Transverse colon (tissue), 4 donors: ENCODE data around the gene CXCL17. TPM values are rescaled to one million over a fixed set of nuclear protein-coding genes. Genes with fewer than 3 reads are reported as not detected.

Experiments used
- DNase-seq: peaks from one replicate; pipeline ENCODE4 v3.0.0-alpha.2; 2019
- H3K27ac ChIP-seq, 4 donors: fragments of 200-600 bp; sonication (generic); 2 replicates each; pipeline ENCODE4 v1.5.1; 2016 to 2018; ENCODE audit warnings: inconsistent platforms in 4 of 4
- H3K27me3 ChIP-seq: fragments of 200-600 bp; sonication (generic); 2 replicates; pipeline ENCODE4 v1.5.1; 2017; ENCODE audit warnings: inconsistent platforms
- H3K36me3 ChIP-seq, 4 donors: fragments of 200-600 bp; sonication (generic); 2 replicates each; pipeline ENCODE4 v1.5.1; 2017 to 2019; ENCODE audit warnings: inconsistent platforms in 4 of 4
- H3K4me1 ChIP-seq, 4 donors: fragments of 200-600 bp; sonication (generic); 2 replicates each; pipeline ENCODE4 v1.5.1; 2017 to 2020; ENCODE audit warnings: inconsistent platforms in 4 of 4
- H3K4me3 ChIP-seq, 4 donors: fragments of 200-600 bp; sonication (generic); 1 replicate in 1 of 4; 2 replicates in 3 of 4; pipeline versions ENCODE4 v1.5.1 to v1.6.1; 2017 to 2019; ENCODE audit warnings: inconsistent platforms in 4 of 4
- H3K9me3 ChIP-seq, 2 donors: fragments of 200-600 bp; sonication (generic); 2 replicates each; pipeline ENCODE4 v1.5.1; 2017 to 2019; ENCODE audit warnings: inconsistent platforms in 2 of 2
- CTCF ChIP-seq, 5 experiments: fragments of 200-600 bp in 3 of 5; fragments of 450-650 bp in 2 of 5; sonication (generic) in 3 of 5; IDR thresholded peaks; 1 replicate in 2 of 5; 2 replicates in 3 of 5; pipeline ENCODE4 v1.5.1; 2016 to 2017; ENCODE audit warnings: antibody characterized with exemption in 5 of 5, inconsistent platforms in 3 of 5, mild to moderate bottlenecking in 2 of 5, moderate library complexity in 1 of 5
- EP300 ChIP-seq: sonication (generic); formaldehyde crosslinking; IDR thresholded peaks from one replicate; pipeline ENCODE4 v1.6.1; 2017; ENCODE audit warnings: antibody characterized with exemption, low read depth
- POLR2A ChIP-seq: fragments of 450-650 bp; IDR thresholded peaks from one replicate; pipeline ENCODE4 v1.6.1; 2016; ENCODE audit warnings: antibody characterized with exemption, mild to moderate bottlenecking, moderate library complexity
- POLR2AphosphoS5 ChIP-seq, 3 donors: sonication (generic); formaldehyde crosslinking; IDR thresholded peaks; one replicate each; pipeline ENCODE4 v1.6.1; 2016; ENCODE audit warnings: antibody characterized with exemption in 3 of 3
- whole genome bisulfite sequencing, 2 donors: methylation state at CpG; one replicate each; pipeline ENCODE4 v1.1.5; 2018; ENCODE audit warnings: low coverage in 1 of 2; 5-methylcytosine and 5-hydroxymethylcytosine counted together
- in situ Hi-C, 4 donors: fragments of 200-750 bp; cut with MboI; loops; one replicate each; pipeline versions ENCODE4 v1.15.0 to v1.15.1; 2017; ENCODE audit warnings: low sequenced_read_pairs in 3 of 4, low pct_ligation_motif_present in 1 of 4, low pct_unique_long_range_greater_than_20kb in 1 of 4
- intact Hi-C: fragments of 100-400 bp; cut with DNase I; formaldehyde crosslinking; loops from one replicate; pipeline ENCODE4 v1.15.1; 2023; ENCODE audit warnings: low total_unique reads
- total RNA-seq, 4 donors: library from RNA; depleted of rRNA; stranded (reverse); fragments of >200 nt; gene quantifications; one replicate each; pipeline ENCODE4 v1.1.0, GENCODE V29; 2016

Gene CXCL17
- total RNA-seq, 4 donors from 2014 or later = not detected

- H3K4me3 ChIP-seq = no peak overlapping the region
- no peaks in the 10 kb centered on the region for H3K36me3 ChIP-seq
- H3K27me3 ChIP-seq = no peaks in the 10 kb centered on the region
- no peak for DNase-seq
- no peak overlapping the region for H3K27ac ChIP-seq
- WGBS, 2 donors = 58 to 93% methylated on average over 1 to 3 of the region's 3 CpGs
- intact Hi-C loops (no loop called here), in situ Hi-C loops (no loop called here)
- TF ChIP-seq EP300 = no peak
- TF ChIP-seq CTCF (IDR thresholded peaks at IDR 0.05) = no peak
- TF ChIP-seq POLR2AphosphoS5 (IDR thresholded peaks at IDR 0.05) = no peak
- TF ChIP-seq POLR2A = no peak
- H3K4me1 ChIP-seq = peaks cover 10 to 19% (median 13%) of the 10 kb centered on the region in 4 donors
- H3K9me3 ChIP-seq = no peaks in the 10 kb centered on the region
Measured at GRCh38 chr19:42428676-42429075, 14.1 kb downstream of the CXCL17 start.

- peaks cover 5 to 20% (median 16%) of the 10 kb centered on the region in 4 donors for H3K4me1 ChIP-seq
- intact Hi-C loops = no loop called here
- no peak within 1 kb of the TSS for H3K27ac ChIP-seq
- no peak within 1 kb of the TSS for H3K4me3 ChIP-seq
- peak in 1 of 3 donors; percentile 20 for TF ChIP-seq POLR2AphosphoS5 (IDR thresholded peaks at IDR 0.05)
- TF ChIP-seq EP300 = no peak
- WGBS, 2 donors = 64 to 76% methylated on average over 2 to 4 of the region's 4 CpGs
- in situ Hi-C loops = no loop called here
- H3K9me3 ChIP-seq = no peaks in the 10 kb centered on the region
- no peaks in the 10 kb centered on the region for H3K36me3 ChIP-seq
- no peaks in the 10 kb centered on the region for H3K27me3 ChIP-seq
- DNase-seq = no peak
Measured at GRCh38 chr19:42427313-42427712, 15.4 kb downstream of the CXCL17 start, which contains the start of gene LIPE. TSS of gene LIPE (minus strand) at chr19:42427388. CDS start at chr19:42427149, 239 bp downstream.

- no peaks in the 10 kb centered on the region for H3K27me3 ChIP-seq
- no peaks in the 10 kb centered on the region for H3K36me3 ChIP-seq
- no peak for TF ChIP-seq CTCF (IDR thresholded peaks at IDR 0.05)
- TF ChIP-seq EP300 = no peak
- TF ChIP-seq POLR2A = no peak
- no peak for TF ChIP-seq POLR2AphosphoS5 (IDR thresholded peaks at IDR 0.05)
- H3K4me3 ChIP-seq = no peak overlapping the region
- in situ Hi-C loops (no loop called here), intact Hi-C loops (no loop called here)
- peaks cover 5 to 27% (median 20%) of the 10 kb centered on the region in 4 donors for H3K4me1 ChIP-seq
- no peak for DNase-seq
- no peaks in the 10 kb centered on the region for H3K9me3 ChIP-seq
- no peak overlapping the region for H3K27ac ChIP-seq
- WGBS, 2 donors = 94% methylated on average over 3 of the region's 3 CpGs; no CpG with 5 or more reads in 1 of the 2 donors
Measured at GRCh38 chr19:42426643-42427042, 16.1 kb downstream of the CXCL17 start.

- H3K4me3 ChIP-seq = no peak overlapping the region
- peaks cover 5 to 29% (median 21%) of the 10 kb centered on the region in 4 donors for H3K4me1 ChIP-seq
- H3K27me3 ChIP-seq = no peaks in the 10 kb centered on the region
- H3K36me3 ChIP-seq = no peaks in the 10 kb centered on the region
- TF ChIP-seq POLR2A = no peak
- peak in 1 of 5 experiments; percentile 11 for TF ChIP-seq CTCF (IDR thresholded peaks at IDR 0.05)
- TF ChIP-seq EP300 = no peak
- TF ChIP-seq POLR2AphosphoS5 (IDR thresholded peaks at IDR 0.05) = no peak
- in situ Hi-C loops (no loop called here), intact Hi-C loops (no loop called here)
- DNase-seq = no peak
- no peaks in the 10 kb centered on the region for H3K9me3 ChIP-seq
- 58% methylated on average over 13 of the region's 13 CpGs; no CpG with 5 or more reads in 1 of the 2 donors for WGBS, 2 donors
- H3K27ac ChIP-seq = no peak overlapping the region
Measured at GRCh38 chr19:42424712-42425131, 18.0 kb downstream of the CXCL17 start.

GRCh38 chr19:42424345-42424707 lies 18.4 kb downstream of the CXCL17 start:
- no peak for DNase-seq
- Histone ChIP-seq H3K36me3 (no peaks in the 10 kb centered on the region), H3K27ac (no peak overlapping the region), H3K9me3 (no peaks in the 10 kb centered on the region), H3K4me1 (peaks cover 5 to 29% (median 21%) of the 10 kb centered on the region in 4 donors), H3K27me3 (no peaks in the 10 kb centered on the region), H3K4me3 (peak overlapping the region in 1 of 4 donors; percentile 75)
- TF ChIP-seq POLR2A (no peak), EP300 (no peak), CTCF (IDR thresholded peaks at IDR 0.05) (no peak), POLR2AphosphoS5 (IDR thresholded peaks at IDR 0.05) (no peak)
- 78 to 100% methylated on average over 1 to 15 of the region's 15 CpGs for WGBS, 2 donors
- in situ Hi-C loops = no loop called here
- intact Hi-C loops = no loop called here
